Ramos (cell line): Measurements from ENCODE around the gene LGMN.

Experiments used
- in situ Hi-C: fragments of 300-500 bp; cut with MboI; formaldehyde crosslinking; loops from one replicate; pipeline ENCODE4 v1.14.3; 2022; ENCODE audit warnings: low sequenced_read_pairs; ENCODE audit not compliant: unreplicated experiment

LGMN gene

GRCh38 chr14:92658160-92658559 is 90.3 kb downstream of the LGMN start:
- in situ Hi-C loops, result no loop called here

- in situ Hi-C loops, result no loop called here
These were observed 90.8 kb downstream of the LGMN start for GRCh38 chr14:92657457-92658142.

GRCh38 chr14:92656306-92657081 is 91.9 kb downstream of the LGMN start:
- in situ Hi-C loops, result no loop called here

- in situ Hi-C loops, result no loop called here
These were observed 92.8 kb downstream of the LGMN start for GRCh38 chr14:92655419-92656201.

- in situ Hi-C loops, result no loop called here
These were observed 94.1 kb downstream of the LGMN start for GRCh38 chr14:92654239-92654901.
